ENCODE data around the gene G6PC1. TPM values are rescaled to one million over a fixed set of nuclear protein-coding genes. Genes with fewer than 3 reads are reported as not detected.

Gene G6PC1
- total RNA-seq, 1 donor from 2014 or later = not detected

GRCh38 chr17:42937712-42938596 is 37.4 kb downstream of the G6PC1 start:
- DNase-seq (ENCODE audit: low spot score) = peak; percentile 66

- no peak for DNase-seq (ENCODE audit: low spot score)
These were observed 43.6 kb downstream of the G6PC1 start for GRCh38 chr17:42944211-42944610.

GRCh38 chr17:42946812-42947211 is 46.2 kb downstream of the G6PC1 start:
- DNase-seq (ENCODE audit: low spot score) = no peak

GRCh38 chr17:42950044-42950783 is 49.6 kb downstream of the G6PC1 start:
- DNase-seq (ENCODE audit: low spot score) = no peak

Other genes starting within 250 kb of the G6PC1 start
- 21.4 TPM for gene TUBG2, start 241.5 kb upstream of the G6PC1 start, total RNA-seq (ENCODE audit: insufficient read depth, low replicate concordance)
- 11.3 TPM for gene PLEKHH3, start 223.8 kb upstream of the G6PC1 start, total RNA-seq (ENCODE audit: insufficient read depth, low replicate concordance)
- gene CCR10, start 219.0 kb upstream of the G6PC1 start, total RNA-seq (ENCODE audit: insufficient read depth, low replicate concordance) = 6.5 TPM
- 5.1 TPM for gene CNTNAP1, start 218.3 kb upstream of the G6PC1 start, total RNA-seq (ENCODE audit: insufficient read depth, low replicate concordance)
- gene EZH1, start 155.8 kb upstream of the G6PC1 start, total RNA-seq (ENCODE audit: insufficient read depth, low replicate concordance) = 43.6 TPM
- gene RAMP2, start 139.6 kb upstream of the G6PC1 start, total RNA-seq (ENCODE audit: insufficient read depth, low replicate concordance) = 0.96 TPM
- gene VPS25, start 127.3 kb upstream of the G6PC1 start, total RNA-seq (ENCODE audit: insufficient read depth, low replicate concordance) = 33.2 TPM
- not detected for gene WNK4, start 120.2 kb upstream of the G6PC1 start, total RNA-seq (ENCODE audit: insufficient read depth, low replicate concordance)
- gene COA3, start 102.1 kb upstream of the G6PC1 start, total RNA-seq (ENCODE audit: insufficient read depth, low replicate concordance) = 47.2 TPM
- 0.96 TPM for gene CNTD1, start 101.9 kb upstream of the G6PC1 start, total RNA-seq (ENCODE audit: insufficient read depth, low replicate concordance)
- gene BECN1, start 76.5 kb upstream of the G6PC1 start, total RNA-seq (ENCODE audit: insufficient read depth, low replicate concordance) = 142 TPM
- gene PSME3, start 67.4 kb upstream of the G6PC1 start, total RNA-seq (ENCODE audit: insufficient read depth, low replicate concordance) = 22.6 TPM
- gene AOC2, start 56.2 kb upstream of the G6PC1 start, total RNA-seq (ENCODE audit: insufficient read depth, low replicate concordance) = 1.4 TPM
- 89.1 TPM for gene AOC3, start 49.6 kb upstream of the G6PC1 start, total RNA-seq (ENCODE audit: insufficient read depth, low replicate concordance)
- gene AARSD1, start 63.7 kb downstream of the G6PC1 start, total RNA-seq (ENCODE audit: insufficient read depth, low replicate concordance) = 38.3 TPM
- 10.4 TPM for gene PTGES3L, start 79.3 kb downstream of the G6PC1 start, total RNA-seq (ENCODE audit: insufficient read depth, low replicate concordance)
- 17.8 TPM for gene RUNDC1, start 79.8 kb downstream of the G6PC1 start, total RNA-seq (ENCODE audit: insufficient read depth, low replicate concordance)
- 1,521 TPM for gene RPL27, start 97.6 kb downstream of the G6PC1 start, total RNA-seq (ENCODE audit: insufficient read depth, low replicate concordance)
- gene IFI35, start 106.0 kb downstream of the G6PC1 start, total RNA-seq (ENCODE audit: insufficient read depth, low replicate concordance) = 1.4 TPM
- gene VAT1, start 121.6 kb downstream of the G6PC1 start, total RNA-seq (ENCODE audit: insufficient read depth, low replicate concordance) = 38.8 TPM
- 0.72 TPM for gene RND2, start 124.4 kb downstream of the G6PC1 start, total RNA-seq (ENCODE audit: insufficient read depth, low replicate concordance)
- 9.1 TPM for gene BRCA1, start 224.6 kb downstream of the G6PC1 start, total RNA-seq (ENCODE audit: insufficient read depth, low replicate concordance)